ENCODE results near the gene TBL1X.
"Not testable (repeated sequence)": the region's sequence is repeated elsewhere in the genome, so short reads cannot be mapped to it uniquely, and the experiment has no call there.

Gene TBL1X

GRCh38 chrX:9467146-9467545 is 2.3 kb downstream of the TBL1X start:
- DNase-seq (ENCODE audit: low spot score in 2 of 2) = no peak
- H3K27ac Mint-ChIP-seq = no peak overlapping the region
- peaks cover 20% of the 10 kb centered on the region for H3K4me1 Mint-ChIP-seq
- H3K4me3 Mint-ChIP-seq = peak overlapping the region; percentile 75
- H3K36me3 Mint-ChIP-seq = peaks cover 7% of the 10 kb centered on the region
- no peak for ATAC-seq (ENCODE audit: low read depth)
- no peaks in the 10 kb centered on the region for H3K9me3 Mint-ChIP-seq
- no peaks in the 10 kb centered on the region for H3K27me3 Mint-ChIP-seq

- peaks cover 17% of the 10 kb centered on the region for H3K4me1 Mint-ChIP-seq
- peaks cover 7% of the 10 kb centered on the region for H3K36me3 Mint-ChIP-seq
- no peak for ATAC-seq (ENCODE audit: low read depth)
- no peaks in the 10 kb centered on the region for H3K27me3 Mint-ChIP-seq
- no peak overlapping the region for H3K4me3 Mint-ChIP-seq
- no peak overlapping the region for H3K27ac Mint-ChIP-seq
- no peaks in the 10 kb centered on the region for H3K9me3 Mint-ChIP-seq
- no peak for DNase-seq (ENCODE audit: low spot score in 2 of 2)
Measured at GRCh38 chrX:9467751-9468150, 2.9 kb downstream of the TBL1X start.

GRCh38 chrX:9471571-9471985 is 6.7 kb downstream of the TBL1X start:
- peaks cover 13% of the 10 kb centered on the region for H3K4me1 Mint-ChIP-seq
- no peak overlapping the region for H3K27ac Mint-ChIP-seq
- no peaks in the 10 kb centered on the region for H3K27me3 Mint-ChIP-seq
- ATAC-seq (ENCODE audit: low read depth) (no peak), DNase-seq (ENCODE audit: low spot score in 2 of 2) (no peak)
- H3K36me3 Mint-ChIP-seq = peaks cover 10% of the 10 kb centered on the region
- no peak overlapping the region for H3K4me3 Mint-ChIP-seq
- no peaks in the 10 kb centered on the region for H3K9me3 Mint-ChIP-seq

- no peak for ATAC-seq (ENCODE audit: low read depth)
Measured at GRCh38 chrX:9473708-9474107, 8.8 kb downstream of the TBL1X start.

GRCh38 chrX:9475417-9475816 is 10.6 kb downstream of the TBL1X start:
- H3K27ac Mint-ChIP-seq; H3K4me1 Mint-ChIP-seq; DNase-seq (ENCODE audit: low spot score in 2 of 2); H3K9me3 Mint-ChIP-seq; H3K4me3 Mint-ChIP-seq; H3K27me3 Mint-ChIP-seq; ATAC-seq (ENCODE audit: low read depth); H3K36me3 Mint-ChIP-seq: not testable (repeated sequence)

More at GRCh38 chrX:9473708-9474107, 8.8 kb downstream of the TBL1X start:
- peaks cover 7% of the 10 kb centered on the region for H3K36me3 Mint-ChIP-seq
- no peak overlapping the region for H3K27ac Mint-ChIP-seq
- no peak overlapping the region for H3K4me3 Mint-ChIP-seq
- no peak for DNase-seq (ENCODE audit: low spot score in 2 of 2)
- H3K4me1 Mint-ChIP-seq = peaks cover 10% of the 10 kb centered on the region
- H3K27me3 Mint-ChIP-seq = no peaks in the 10 kb centered on the region
- H3K9me3 Mint-ChIP-seq = no peaks in the 10 kb centered on the region

- Mint-ChIP-seq H3K9me3 (peaks cover 1% of the 10 kb centered on the region), H3K36me3 (peaks cover 5% of the 10 kb centered on the region), H3K4me1 (peaks cover 8% of the 10 kb centered on the region), H3K27me3 (no peaks in the 10 kb centered on the region), H3K27ac (peak overlapping the region; percentile 62), H3K4me3 (no peak overlapping the region)
- ATAC-seq (ENCODE audit: low read depth) = peak; percentile 73
- no peak for DNase-seq (ENCODE audit: low spot score in 2 of 2)
Measured at GRCh38 chrX:9475984-9476383, 11.1 kb downstream of the TBL1X start.

- peaks cover 1% of the 10 kb centered on the region for H3K9me3 Mint-ChIP-seq
- ATAC-seq (ENCODE audit: low read depth) = no peak
Measured at GRCh38 chrX:9476810-9477575, 12.1 kb downstream of the TBL1X start.

GRCh38 chrX:9482408-9482807 is 17.6 kb downstream of the TBL1X start:
- DNase-seq (ENCODE audit: low spot score in 2 of 2) (no peak), ATAC-seq (ENCODE audit: low read depth) (peak; percentile 21)
- Mint-ChIP-seq H3K9me3 (peaks cover 1% of the 10 kb centered on the region), H3K36me3 (peaks cover 2% of the 10 kb centered on the region), H3K4me1 (peaks cover 18% of the 10 kb centered on the region), H3K27me3 (no peaks in the 10 kb centered on the region), H3K4me3 (peak overlapping the region; percentile 19), H3K27ac (no peak overlapping the region)

More at GRCh38 chrX:9476810-9477575, 12.1 kb downstream of the TBL1X start:
- peaks cover 5% of the 10 kb centered on the region for H3K36me3 Mint-ChIP-seq
- no peaks in the 10 kb centered on the region for H3K27me3 Mint-ChIP-seq
- H3K4me3 Mint-ChIP-seq = no peak overlapping the region
- no peak for DNase-seq (ENCODE audit: low spot score in 2 of 2)
- H3K27ac Mint-ChIP-seq = no peak overlapping the region
- peaks cover 8% of the 10 kb centered on the region for H3K4me1 Mint-ChIP-seq

- Mint-ChIP-seq H3K36me3 (peaks cover 2% of the 10 kb centered on the region), H3K4me1 (peaks cover 18% of the 10 kb centered on the region), H3K9me3 (peaks cover 1% of the 10 kb centered on the region), H3K4me3 (no peak overlapping the region), H3K27ac (no peak overlapping the region), H3K27me3 (no peaks in the 10 kb centered on the region)
- DNase-seq (ENCODE audit: low spot score in 2 of 2) (no peak), ATAC-seq (ENCODE audit: low read depth) (peak; percentile 59)
Measured at GRCh38 chrX:9482837-9483236, 18.0 kb downstream of the TBL1X start.

GRCh38 chrX:9483376-9483775 is 18.5 kb downstream of the TBL1X start:
- Mint-ChIP-seq H3K27me3 (no peaks in the 10 kb centered on the region), H3K4me3 (no peak overlapping the region), H3K36me3 (peaks cover 2% of the 10 kb centered on the region), H3K9me3 (peaks cover 1% of the 10 kb centered on the region), H3K4me1 (peaks cover 18% of the 10 kb centered on the region), H3K27ac (no peak overlapping the region)
- ATAC-seq (ENCODE audit: low read depth) (no peak), DNase-seq (ENCODE audit: low spot score in 2 of 2) (no peak)

GRCh38 chrX:9486786-9487387 is 22.0 kb downstream of the TBL1X start:
- no peak overlapping the region for H3K27ac Mint-ChIP-seq
- no peak overlapping the region for H3K4me3 Mint-ChIP-seq
- DNase-seq (ENCODE audit: low spot score in 2 of 2) (no peak), ATAC-seq (ENCODE audit: low read depth) (no peak)
- H3K36me3 Mint-ChIP-seq = no peaks in the 10 kb centered on the region
- H3K4me1 Mint-ChIP-seq = peaks cover 18% of the 10 kb centered on the region
- H3K9me3 Mint-ChIP-seq = no peaks in the 10 kb centered on the region
- no peaks in the 10 kb centered on the region for H3K27me3 Mint-ChIP-seq

GRCh38 chrX:9488586-9488985 is 23.7 kb downstream of the TBL1X start:
- no peak overlapping the region for H3K27ac Mint-ChIP-seq
- H3K27me3 Mint-ChIP-seq = no peaks in the 10 kb centered on the region
- H3K9me3 Mint-ChIP-seq = no peaks in the 10 kb centered on the region
- ATAC-seq (ENCODE audit: low read depth) (no peak), DNase-seq (ENCODE audit: low spot score in 2 of 2) (no peak)
- H3K4me3 Mint-ChIP-seq = no peak overlapping the region
- H3K36me3 Mint-ChIP-seq = no peaks in the 10 kb centered on the region
- H3K4me1 Mint-ChIP-seq = peaks cover 13% of the 10 kb centered on the region

GRCh38 chrX:9489234-9489633 is 24.4 kb downstream of the TBL1X start:
- ATAC-seq (ENCODE audit: low read depth) (no peak), DNase-seq (ENCODE audit: low spot score in 2 of 2) (no peak)
- no peaks in the 10 kb centered on the region for H3K36me3 Mint-ChIP-seq
- no peaks in the 10 kb centered on the region for H3K9me3 Mint-ChIP-seq
- no peak overlapping the region for H3K4me3 Mint-ChIP-seq
- H3K27me3 Mint-ChIP-seq = no peaks in the 10 kb centered on the region
- H3K27ac Mint-ChIP-seq = no peak overlapping the region
- H3K4me1 Mint-ChIP-seq = peaks cover 11% of the 10 kb centered on the region

- no peak for DNase-seq (ENCODE audit: low spot score in 2 of 2)
- Mint-ChIP-seq H3K9me3 (no peaks in the 10 kb centered on the region), H3K4me1 (peaks cover 12% of the 10 kb centered on the region), H3K27me3 (no peaks in the 10 kb centered on the region), H3K36me3 (peaks cover 6% of the 10 kb centered on the region), H3K4me3 (no peak overlapping the region), H3K27ac (no peak overlapping the region)
- no peak for ATAC-seq (ENCODE audit: low read depth)
Measured at GRCh38 chrX:9492901-9493300, 28.0 kb downstream of the TBL1X start.

GRCh38 chrX:9493936-9494335 is 29.1 kb downstream of the TBL1X start:
- no peaks in the 10 kb centered on the region for H3K27me3 Mint-ChIP-seq
- H3K4me1 Mint-ChIP-seq = peaks cover 12% of the 10 kb centered on the region
- ATAC-seq (ENCODE audit: low read depth) (no peak), DNase-seq (ENCODE audit: low spot score in 2 of 2) (no peak)
- no peaks in the 10 kb centered on the region for H3K9me3 Mint-ChIP-seq
- peaks cover 6% of the 10 kb centered on the region for H3K36me3 Mint-ChIP-seq
- no peak overlapping the region for H3K27ac Mint-ChIP-seq
- no peak overlapping the region for H3K4me3 Mint-ChIP-seq

All from memory B cell (primary cell).